HG03439 (cell line): Measurements from ENCODE around the gene VAMP4.

Experiments used
- ATAC-seq: cut with Tn5 transposase; IDR thresholded peaks from one replicate; pipeline ENCODE4 v1.9.1; 2021; ENCODE audit warnings: mild to moderate bottlenecking, moderate library complexity; ENCODE audit not compliant: unreplicated experiment

The VAMP4 gene, protein sequence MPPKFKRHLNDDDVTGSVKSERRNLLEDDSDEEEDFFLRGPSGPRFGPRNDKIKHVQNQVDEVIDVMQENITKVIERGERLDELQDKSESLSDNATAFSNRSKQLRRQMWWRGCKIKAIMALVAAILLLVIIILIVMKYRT

DNA sequence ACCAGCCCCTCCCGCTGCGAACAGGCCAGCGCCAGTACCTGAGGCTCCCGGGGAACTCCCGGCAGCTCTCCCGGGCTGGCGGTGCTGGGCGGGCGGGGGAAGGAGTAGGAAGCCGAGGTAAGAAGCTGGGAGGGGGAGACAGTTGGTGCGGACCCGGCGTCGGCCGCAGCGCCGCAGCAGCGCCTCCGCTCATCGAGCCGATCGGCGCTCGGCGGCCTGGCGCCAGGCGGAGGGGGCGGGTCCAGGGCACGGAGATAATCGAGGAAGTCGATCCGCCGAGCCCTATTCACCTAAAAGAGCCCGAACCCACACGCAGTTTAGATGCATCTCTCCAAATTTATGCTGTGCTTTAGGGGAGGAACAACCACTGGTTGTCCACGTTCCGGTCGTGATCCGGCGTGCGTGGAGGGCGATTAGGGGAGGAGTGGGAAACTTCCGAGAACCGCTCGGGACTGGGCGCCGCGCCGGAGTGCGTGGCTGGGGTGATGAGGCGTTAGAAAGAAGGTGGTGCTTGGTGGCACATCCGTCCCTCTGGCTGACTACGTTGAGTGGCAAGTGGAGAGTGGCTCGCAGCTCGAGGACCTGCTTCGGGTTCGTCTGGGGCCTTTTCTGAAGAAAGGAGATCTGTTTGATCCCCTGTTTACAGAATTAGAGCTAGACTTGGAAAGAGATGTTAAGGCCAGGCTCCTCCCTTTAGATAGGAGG, at the start of gene VAMP4:
Gene VAMP4, minus strand, starts transcription at position 194 of the 705 bp plus-strand sequence. CDS start 3,651 bp downstream, outside the sequence.
- ATAC-seq, result peak; percentile 95

GRCh38 chr1:171790318-171790717, 48.5 kb upstream of the VAMP4 start:
- ATAC-seq, result no peak

DNA sequence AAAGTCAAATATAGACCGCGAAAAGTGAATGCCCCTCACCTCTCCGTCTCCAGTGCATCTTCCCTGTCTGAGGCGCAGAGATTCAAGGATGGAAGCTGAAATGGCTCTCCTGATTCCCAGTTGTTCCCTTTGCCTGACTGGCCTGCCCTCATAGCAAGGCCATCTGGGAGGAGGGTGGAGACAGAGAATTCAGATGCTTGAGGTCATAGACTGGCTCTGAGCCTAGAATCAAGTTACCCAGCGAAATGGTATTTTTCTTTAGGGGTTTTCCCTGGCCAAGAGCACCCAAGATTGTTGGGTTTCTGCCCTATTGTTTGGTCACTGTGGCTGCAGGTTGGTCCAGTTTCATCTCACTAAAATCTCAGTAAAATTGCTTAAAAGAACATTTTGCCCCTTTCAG, 46.8 kb upstream of the VAMP4 start:
- ATAC-seq, result no peak

DNA sequence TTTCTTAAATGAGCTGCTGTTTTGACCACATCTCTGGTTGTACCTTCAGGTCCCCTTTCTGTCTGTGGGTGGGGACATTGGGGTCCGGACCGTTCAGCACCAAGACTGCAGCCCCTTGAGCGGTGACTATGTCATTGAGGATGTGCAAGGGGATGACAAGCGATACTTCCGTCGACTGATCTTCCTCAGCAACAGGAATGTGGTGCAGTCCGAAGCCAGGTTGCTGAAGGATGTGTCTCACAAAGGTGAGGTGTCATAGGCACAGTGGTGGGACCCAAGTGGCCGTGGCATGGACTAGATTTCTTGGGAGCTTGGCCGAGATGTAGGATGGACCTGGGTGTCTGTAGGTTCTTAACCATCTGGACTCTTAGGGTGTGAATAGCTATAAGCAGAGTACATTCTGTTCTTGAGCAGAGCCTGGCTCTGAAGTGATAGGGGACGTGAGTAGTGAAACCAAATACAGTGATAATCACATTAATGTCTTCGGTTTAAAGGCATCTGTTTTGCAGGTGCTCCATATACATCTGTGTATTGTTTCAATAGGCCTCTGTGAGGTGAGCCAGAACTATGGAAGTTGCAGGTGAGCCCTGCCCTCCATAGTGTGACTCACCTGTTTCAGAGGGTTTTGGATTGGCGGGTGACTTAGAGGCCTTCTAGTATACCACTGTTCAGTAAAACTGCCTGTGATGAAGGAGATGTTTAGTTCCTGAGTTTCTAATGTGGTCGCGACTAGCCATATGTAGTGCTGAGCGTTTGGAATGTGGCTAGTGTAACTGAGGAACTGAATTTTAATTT, 46.0 kb upstream of the VAMP4 start:
- ATAC-seq, result no peak

DNA sequence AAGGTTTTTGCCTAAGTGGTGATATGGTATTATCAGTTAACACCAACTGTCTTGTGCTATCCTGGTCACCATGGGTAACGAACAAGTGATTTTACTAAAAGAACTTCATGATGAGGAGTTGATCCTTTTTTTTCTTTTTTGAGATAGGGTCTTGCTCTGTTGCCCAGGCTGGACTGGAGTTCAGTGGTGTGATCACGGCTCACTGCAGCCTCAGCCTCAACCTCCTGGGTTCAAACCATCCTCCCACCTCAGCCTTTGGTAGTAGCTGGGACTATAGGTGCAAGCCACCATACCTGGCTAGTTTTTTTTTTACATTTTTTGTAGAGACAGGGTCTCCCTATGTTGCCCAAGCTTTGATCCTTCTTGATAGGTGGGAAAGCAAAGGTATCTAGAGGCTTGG, 44.7 kb upstream of the VAMP4 start:
- no peak for ATAC-seq

GRCh38 chr1:171785766-171786165, 43.9 kb upstream of the VAMP4 start:
- ATAC-seq, result no peak

DNA sequence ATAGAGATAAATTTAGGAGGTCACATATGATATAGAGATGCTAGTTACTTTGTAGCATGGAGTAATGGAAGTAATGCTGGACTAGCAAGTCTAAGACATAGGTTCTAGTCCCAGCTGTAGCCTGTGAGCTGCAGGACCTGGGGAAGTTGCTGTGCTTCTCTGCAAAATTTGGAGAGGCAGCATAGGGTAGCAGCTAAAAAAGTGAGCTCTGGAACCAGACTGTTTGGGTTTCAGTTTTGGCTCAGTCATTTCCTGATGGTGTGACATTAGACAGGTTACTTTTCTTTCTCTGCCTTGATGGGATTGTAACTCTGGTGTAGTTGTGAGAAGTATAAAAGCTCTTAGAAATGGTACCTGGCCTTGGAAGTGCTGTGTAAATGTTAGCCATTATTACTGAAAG, 42.9 kb upstream of the VAMP4 start:
- no peak for ATAC-seq

DNA sequence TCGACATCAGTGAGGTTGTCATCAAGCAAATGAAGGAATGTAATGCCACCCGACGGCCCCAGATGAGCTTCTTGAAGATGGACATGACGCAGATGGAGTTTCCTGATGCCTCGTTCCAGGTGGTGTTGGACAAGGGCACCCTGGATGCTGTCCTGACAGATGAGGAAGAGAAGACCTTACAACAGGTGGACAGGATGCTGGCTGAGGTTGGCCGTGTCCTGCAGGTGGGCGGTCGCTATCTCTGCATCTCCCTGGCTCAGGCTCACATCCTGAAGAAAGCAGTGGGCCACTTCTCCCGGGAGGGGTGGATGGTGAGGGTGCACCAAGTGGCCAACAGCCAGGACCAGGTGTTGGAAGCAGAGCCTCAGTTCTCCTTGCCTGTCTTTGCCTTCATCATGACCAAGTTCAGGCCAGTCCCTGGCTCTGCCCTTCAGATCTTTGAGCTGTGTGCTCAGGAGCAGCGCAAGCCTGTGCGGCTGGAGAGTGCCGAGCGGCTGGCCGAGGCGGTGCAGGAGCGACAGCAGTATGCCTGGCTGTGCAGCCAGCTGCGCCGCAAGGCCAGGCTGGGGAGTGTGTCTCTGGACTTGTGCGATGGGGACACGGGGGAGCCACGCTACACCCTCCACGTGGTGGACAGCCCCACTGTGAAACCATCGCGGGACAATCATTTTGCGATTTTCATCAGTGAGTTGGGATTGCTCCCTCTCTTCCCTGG, 42.1 kb upstream of the VAMP4 start:
- no peak for ATAC-seq

GRCh38 chr1:171781176-171781875, 39.5 kb upstream of the VAMP4 start, which contains the start of gene METTL13:
METTL13 (plus strand) TSS chr1:171781660; CDS start chr1:171781968, 308 bp downstream.
- ATAC-seq, result peak; percentile 99

GRCh38 chr1:171780583-171781175, 38.8 kb upstream of the VAMP4 start:
- no peak for ATAC-seq

DNA sequence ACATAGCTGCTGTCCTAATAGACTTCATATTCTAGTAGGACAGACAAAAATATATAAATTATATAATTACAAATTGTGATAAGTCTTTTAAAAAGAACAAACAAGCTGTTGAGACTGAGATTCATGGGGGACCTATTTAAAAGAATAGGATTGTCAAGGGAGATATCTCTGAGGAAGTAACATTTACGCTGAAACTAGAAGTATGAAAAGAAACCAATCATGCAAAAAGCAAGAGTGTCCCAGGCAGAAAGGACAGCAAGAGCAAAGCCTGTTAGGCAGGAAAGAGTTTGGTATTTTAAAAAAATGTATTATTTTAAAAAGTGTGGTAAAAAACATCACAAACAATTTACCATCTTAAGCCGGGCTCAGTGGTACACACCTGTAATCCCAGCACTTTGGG, 30.4 kb upstream of the VAMP4 start:
- no peak for ATAC-seq

DNA sequence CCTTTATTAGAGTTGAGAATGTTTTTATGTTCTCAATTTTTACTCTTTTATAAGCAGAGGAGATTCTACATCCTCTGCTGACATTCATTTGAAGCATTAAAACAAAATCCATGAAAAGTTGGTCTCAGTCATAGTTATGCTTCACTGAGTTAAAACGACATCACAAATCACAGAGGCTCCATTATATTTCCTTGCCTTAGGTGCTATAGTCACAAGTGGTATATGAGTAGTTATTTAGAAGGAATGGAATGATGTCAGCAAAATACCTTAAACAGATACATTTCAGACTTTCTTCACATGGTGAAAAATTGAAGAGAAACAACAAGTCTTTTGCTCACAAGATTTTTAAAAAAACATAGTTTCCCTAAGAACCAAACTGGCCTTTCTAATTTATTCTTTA, 27.9 kb upstream of the VAMP4 start:
- no peak for ATAC-seq

- ATAC-seq, result no peak
Measured at GRCh38 chr1:171769171-171769570, 27.3 kb upstream of the VAMP4 start.

GRCh38 chr1:171763764-171764163, 21.9 kb upstream of the VAMP4 start:
- ATAC-seq, result no peak

- no peak for ATAC-seq
Measured at GRCh38 chr1:171762143-171762563, 20.3 kb upstream of the VAMP4 start.

DNA sequence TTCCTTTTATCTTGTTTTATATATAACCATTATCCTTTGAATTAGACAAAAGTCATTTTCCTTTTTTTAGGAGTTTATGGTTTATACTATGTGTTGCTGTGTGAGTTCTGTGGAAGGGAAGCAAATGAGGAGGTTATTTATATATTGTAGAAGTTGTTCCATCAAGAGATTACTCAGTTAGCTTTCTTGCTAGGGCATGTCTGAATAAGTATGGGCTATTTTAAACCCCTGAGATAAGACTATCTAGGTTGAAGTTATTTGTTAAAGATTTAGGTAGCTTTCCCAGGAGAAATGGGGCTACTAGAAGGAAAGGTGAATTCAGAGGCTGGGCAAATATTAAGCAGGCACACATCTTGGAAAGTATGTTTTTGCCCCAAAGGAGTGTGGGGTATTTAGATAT, 16.1 kb upstream of the VAMP4 start:
- ATAC-seq, result no peak

GRCh38 chr1:171756856-171757255, 15.0 kb upstream of the VAMP4 start:
- no peak for ATAC-seq

GRCh38 chr1:171754971-171755370, 13.1 kb upstream of the VAMP4 start:
- no peak for ATAC-seq

GRCh38 chr1:171754353-171754705, 12.5 kb upstream of the VAMP4 start:
- ATAC-seq, result no peak

- no peak for ATAC-seq
Measured at GRCh38 chr1:171753685-171754352, 12.0 kb upstream of the VAMP4 start.
